ENCODE results near the gene APBB2. TPM values are rescaled to one million over a fixed set of nuclear protein-coding genes. Genes with fewer than 3 reads are reported as not detected.

APBB2 gene
- total and polyA plus RNA-seq, 8 donors = 4.7 to 55.4 (median 23.1) TPM

DNA sequence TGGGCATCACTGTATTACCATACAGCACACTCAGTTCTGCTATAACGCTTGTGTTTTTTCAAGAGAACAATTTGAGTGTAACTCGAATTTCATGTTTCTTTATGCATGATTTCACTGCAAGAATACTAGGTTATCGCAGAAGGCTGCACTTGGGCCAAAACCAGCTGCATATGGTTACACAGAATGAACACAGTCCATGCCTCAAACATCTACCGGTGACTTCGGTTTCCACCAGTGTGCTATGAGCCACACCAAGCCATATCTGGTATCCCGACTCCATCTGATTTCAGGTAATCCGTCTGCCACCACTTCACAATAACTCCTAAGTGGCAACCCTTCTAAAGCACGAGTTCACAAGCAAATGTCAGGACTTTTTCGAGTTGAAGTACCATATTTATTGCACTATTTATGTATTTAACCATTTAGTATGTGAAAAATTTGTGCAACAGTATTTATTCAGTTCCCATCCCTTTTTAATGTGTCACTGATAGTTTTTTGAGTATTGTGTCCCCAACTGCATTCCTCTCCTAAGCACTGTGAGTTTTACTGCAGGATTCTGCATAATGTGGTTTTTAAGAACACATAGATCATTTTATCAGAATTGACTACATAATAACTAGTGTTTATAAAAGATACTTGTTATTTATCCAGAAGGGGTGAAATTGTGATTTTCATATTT, 111.8 kb downstream of the APBB2 start:
- no peak for DNase-seq
- no peaks in the 10 kb centered on the region for H3K27me3 ChIP-seq
- WGBS, 5 donors = 84 to 90% (median 86%) methylated on average over 9 of the region's 9 CpGs
- no peaks in the 10 kb centered on the region for H3K9me3 ChIP-seq
- no peak for TF ChIP-seq POLR2AphosphoS5 (IDR thresholded peaks at IDR 0.05)
- intact Hi-C loops (cut with DNase I; ENCODE audit: low total_unique reads) = no loop called here
- H3K4me3 ChIP-seq = no peak overlapping the region
- peaks cover 0 to 35% (median 16%) of the 10 kb centered on the region in 4 donors for H3K4me1 ChIP-seq
- H3K27ac ChIP-seq = no peak overlapping the region
- H3K36me3 ChIP-seq = no peaks in the 10 kb centered on the region

DNA sequence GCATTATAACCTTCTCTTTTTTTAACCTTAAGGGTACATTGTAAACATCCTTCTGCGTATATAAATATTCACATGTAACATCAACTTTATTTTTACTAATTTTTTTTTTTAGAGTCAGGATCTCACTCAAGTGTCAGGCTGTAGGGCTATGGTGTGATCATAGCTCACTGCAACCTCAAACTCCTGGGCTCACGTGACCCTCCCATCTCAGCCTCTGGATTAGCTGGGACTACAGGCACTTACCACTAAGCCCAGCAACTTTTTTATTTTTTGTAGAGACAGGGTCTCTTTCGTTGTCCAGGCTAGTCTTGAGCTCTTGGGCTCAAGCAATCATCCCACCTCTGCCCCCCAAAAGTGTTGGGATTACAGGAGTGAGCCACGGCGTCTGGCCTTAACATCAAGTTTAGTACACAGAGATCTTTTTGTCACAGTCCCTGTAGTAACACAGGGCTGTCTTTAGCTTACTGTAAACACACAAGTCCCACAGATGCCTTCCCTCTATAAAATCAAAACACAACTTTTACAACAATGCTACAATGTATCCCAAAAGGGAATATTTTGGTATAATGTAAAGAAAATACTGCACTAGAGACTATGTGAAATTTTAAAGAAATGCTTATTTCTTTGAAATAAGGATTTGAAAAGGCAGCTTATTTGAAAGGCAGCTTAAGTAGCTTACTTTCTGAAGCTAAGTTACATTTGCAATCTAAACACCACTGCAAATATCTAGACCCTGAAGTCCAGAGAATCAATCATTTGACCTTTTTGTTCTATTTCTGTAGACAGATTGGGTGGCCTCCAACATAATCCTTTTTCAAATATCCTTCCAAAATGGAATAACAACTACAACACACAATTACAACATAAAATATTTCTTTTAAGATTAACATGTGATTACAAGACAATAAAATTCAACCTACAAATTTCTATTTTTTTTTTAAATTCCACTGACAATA, 116.0 kb downstream of the APBB2 start:
- Histone ChIP-seq H3K27me3 (no peaks in the 10 kb centered on the region), H3K4me1 (peaks cover 0 to 29% (median 15%) of the 10 kb centered on the region in 4 donors), H3K9me3 (no peaks in the 10 kb centered on the region), H3K27ac (peak overlapping the region in 1 of 5 donors; percentile 46), H3K36me3 (no peaks in the 10 kb centered on the region), H3K4me3 (no peak overlapping the region)
- TF ChIP-seq POLR2AphosphoS5 (IDR thresholded peaks at IDR 0.05) = no peak
- TF ChIP-seq EP300 (IDR thresholded peaks at IDR 0.05) = no peak
- TF ChIP-seq, protein P1, sequence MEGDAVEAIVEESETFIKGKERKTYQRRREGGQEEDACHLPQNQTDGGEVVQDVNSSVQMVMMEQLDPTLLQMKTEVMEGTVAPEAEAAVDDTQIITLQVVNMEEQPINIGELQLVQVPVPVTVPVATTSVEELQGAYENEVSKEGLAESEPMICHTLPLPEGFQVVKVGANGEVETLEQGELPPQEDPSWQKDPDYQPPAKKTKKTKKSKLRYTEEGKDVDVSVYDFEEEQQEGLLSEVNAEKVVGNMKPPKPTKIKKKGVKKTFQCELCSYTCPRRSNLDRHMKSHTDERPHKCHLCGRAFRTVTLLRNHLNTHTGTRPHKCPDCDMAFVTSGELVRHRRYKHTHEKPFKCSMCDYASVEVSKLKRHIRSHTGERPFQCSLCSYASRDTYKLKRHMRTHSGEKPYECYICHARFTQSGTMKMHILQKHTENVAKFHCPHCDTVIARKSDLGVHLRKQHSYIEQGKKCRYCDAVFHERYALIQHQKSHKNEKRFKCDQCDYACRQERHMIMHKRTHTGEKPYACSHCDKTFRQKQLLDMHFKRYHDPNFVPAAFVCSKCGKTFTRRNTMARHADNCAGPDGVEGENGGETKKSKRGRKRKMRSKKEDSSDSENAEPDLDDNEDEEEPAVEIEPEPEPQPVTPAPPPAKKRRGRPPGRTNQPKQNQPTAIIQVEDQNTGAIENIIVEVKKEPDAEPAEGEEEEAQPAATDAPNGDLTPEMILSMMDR (IDR thresholded peaks at IDR 0.05) = no peak
- no peak for TF ChIP-seq POLR2A (IDR thresholded peaks at IDR 0.05)
- DNase-seq = no peak
- intact Hi-C loops (cut with DNase I; ENCODE audit: low total_unique reads) = no loop called here
- WGBS, 5 donors = 64 to 73% (median 69%) methylated on average over 5 of the region's 5 CpGs

DNA sequence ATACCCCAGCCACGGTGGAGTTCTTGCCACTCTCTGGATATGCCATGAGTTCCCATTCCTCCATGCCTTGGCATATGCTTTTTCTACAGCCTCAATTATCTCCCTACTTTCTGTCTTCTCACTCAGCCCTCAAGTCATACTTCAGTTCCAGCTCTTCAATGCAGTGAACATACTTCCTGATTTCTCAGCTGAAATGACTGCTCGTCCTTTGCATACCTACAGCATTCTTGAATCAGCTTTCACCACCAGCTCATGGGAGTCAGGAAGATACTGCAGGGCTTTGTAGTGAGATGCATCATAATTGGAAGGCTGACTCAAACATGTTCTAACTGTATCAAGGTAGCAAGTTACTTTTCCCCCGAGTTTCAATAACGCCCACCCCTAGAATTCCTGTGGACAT, 118.4 kb downstream of the APBB2 start:
- WGBS, 5 donors = 87 to 94% (median 92%) methylated on average over 4 of the region's 4 CpGs
- H3K4me1 ChIP-seq = peaks cover 0 to 29% (median 15%) of the 10 kb centered on the region in 4 donors
- H3K27ac ChIP-seq = no peak overlapping the region
- H3K4me3 ChIP-seq = no peak overlapping the region
- no peaks in the 10 kb centered on the region for H3K36me3 ChIP-seq
- no peaks in the 10 kb centered on the region for H3K9me3 ChIP-seq
- intact Hi-C loops (cut with DNase I; ENCODE audit: low total_unique reads) = no loop called here
- DNase-seq = no peak
- H3K27me3 ChIP-seq = no peaks in the 10 kb centered on the region
- TF ChIP-seq POLR2AphosphoS5 (IDR thresholded peaks at IDR 0.05) = no peak

DNA sequence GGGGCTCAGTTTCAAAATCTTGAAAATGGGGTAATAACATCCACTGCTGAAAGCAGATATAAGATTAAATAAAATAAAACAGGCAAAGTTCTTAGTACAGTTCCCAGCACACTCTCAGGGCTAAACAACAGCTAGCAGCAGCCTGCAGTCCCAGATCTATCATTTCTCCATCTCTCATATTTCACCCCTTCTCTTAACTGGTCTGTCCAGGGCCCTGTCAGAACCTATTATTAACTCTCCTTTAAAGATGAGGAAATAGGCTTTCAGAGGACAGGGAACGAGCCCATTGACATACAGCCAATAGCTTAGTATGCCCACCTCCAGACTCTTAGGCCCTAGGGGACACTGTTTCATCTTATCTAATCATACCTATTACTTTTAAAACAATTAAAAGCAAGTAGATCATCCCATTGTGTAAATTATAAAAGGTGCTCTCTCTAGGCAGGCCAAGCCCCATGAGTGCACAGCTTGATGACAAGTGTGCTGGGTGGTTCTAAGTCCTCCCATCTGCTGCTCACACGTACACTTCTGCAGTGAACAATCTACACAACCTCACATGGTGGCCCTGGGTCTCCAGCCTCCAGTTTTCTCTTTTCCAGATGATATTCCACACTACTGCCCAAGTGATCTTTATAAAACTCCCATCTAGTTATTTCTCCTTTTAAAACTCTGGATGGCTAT, 119.0 kb downstream of the APBB2 start:
- no peak overlapping the region for H3K27ac ChIP-seq
- H3K36me3 ChIP-seq = no peaks in the 10 kb centered on the region
- 80 to 94% (median 85%) methylated on average over 2 of the region's 2 CpGs for WGBS, 5 donors
- no peaks in the 10 kb centered on the region for H3K9me3 ChIP-seq
- no peaks in the 10 kb centered on the region for H3K27me3 ChIP-seq
- intact Hi-C loops (cut with DNase I; ENCODE audit: low total_unique reads) = no loop called here
- peaks cover 0 to 29% (median 15%) of the 10 kb centered on the region in 4 donors for H3K4me1 ChIP-seq
- no peak overlapping the region for H3K4me3 ChIP-seq
- no peak for DNase-seq
- TF ChIP-seq, protein P1 (IDR thresholded peaks at IDR 0.05) = no peak
- TF ChIP-seq EP300 (IDR thresholded peaks at IDR 0.05) (no peak), POLR2A (IDR thresholded peaks at IDR 0.05) (no peak), POLR2AphosphoS5 (IDR thresholded peaks at IDR 0.05) (no peak)

DNA sequence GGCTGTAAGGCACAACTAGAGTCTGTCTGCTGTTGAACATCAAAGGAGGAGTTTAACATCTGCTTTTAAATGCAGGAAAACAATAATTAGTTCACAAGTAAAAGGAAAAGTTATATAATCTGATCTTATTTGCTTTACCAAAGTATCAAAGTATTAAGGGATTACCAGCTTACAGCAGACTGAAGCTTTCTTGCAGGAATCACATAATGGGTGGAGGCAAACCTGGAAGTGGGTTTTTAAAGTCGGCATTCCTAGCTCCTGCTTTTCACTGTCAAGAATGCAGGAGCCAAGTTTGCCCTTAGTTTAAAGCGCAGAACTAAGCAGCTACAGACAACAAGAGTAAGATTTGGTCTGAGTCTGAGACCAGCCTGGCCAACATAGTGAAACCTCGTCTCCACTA, 122.2 kb downstream of the APBB2 start:
- no peak overlapping the region for H3K4me3 ChIP-seq
- no peaks in the 10 kb centered on the region for H3K27me3 ChIP-seq
- peaks cover 0 to under 1% (median 0%) of the 10 kb centered on the region in 4 donors for H3K9me3 ChIP-seq
- peaks cover 0 to 2% (median under 1%) of the 10 kb centered on the region in 4 donors for H3K4me1 ChIP-seq
- no peak for DNase-seq
- 80 to 86% (median 81%) methylated on average over 3 of the region's 3 CpGs for WGBS, 5 donors
- H3K36me3 ChIP-seq = no peaks in the 10 kb centered on the region
- intact Hi-C loops (cut with DNase I; ENCODE audit: low total_unique reads) = no loop called here
- no peak for TF ChIP-seq POLR2A (IDR thresholded peaks at IDR 0.05)
- no peak for TF ChIP-seq EP300 (IDR thresholded peaks at IDR 0.05)
- no peak for TF ChIP-seq POLR2AphosphoS5 (IDR thresholded peaks at IDR 0.05)
- TF ChIP-seq, protein P1 (IDR thresholded peaks at IDR 0.05) = no peak
- no peak overlapping the region for H3K27ac ChIP-seq
